ENCODE data around the gene ECSCR.

DNA sequence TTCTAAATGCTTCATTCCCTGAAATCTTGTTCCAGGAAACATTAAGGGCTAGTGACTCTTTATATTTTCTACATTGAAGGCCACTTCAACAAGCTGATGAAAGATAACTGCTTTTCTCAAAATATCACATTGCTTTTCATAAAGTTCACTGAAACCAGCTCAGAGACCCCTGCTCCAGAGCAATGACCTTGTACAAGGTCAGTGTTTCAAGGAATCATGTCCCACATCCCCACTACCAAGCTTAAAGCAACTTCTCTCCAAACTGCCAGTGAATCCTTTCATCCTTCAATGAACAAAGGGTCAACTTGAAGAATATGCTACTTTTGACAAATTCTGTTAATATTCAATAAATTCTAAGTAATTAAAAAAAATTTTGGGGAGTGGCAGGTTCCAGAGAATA, 46.7 kb downstream of the ECSCR start:
- no peak for TF ChIP-seq POLR2AphosphoS5 (IDR thresholded peaks at IDR 0.05; ENCODE audit: low read length)
- TF ChIP-seq, protein P1, sequence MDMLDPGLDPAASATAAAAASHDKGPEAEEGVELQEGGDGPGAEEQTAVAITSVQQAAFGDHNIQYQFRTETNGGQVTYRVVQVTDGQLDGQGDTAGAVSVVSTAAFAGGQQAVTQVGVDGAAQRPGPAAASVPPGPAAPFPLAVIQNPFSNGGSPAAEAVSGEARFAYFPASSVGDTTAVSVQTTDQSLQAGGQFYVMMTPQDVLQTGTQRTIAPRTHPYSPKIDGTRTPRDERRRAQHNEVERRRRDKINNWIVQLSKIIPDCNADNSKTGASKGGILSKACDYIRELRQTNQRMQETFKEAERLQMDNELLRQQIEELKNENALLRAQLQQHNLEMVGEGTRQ (IDR thresholded peaks at IDR 0.05; ENCODE audit: borderline replicate concordance, low read depth, low read length): no peak
- TF ChIP-seq SUZ12 (IDR thresholded peaks at IDR 0.05; ENCODE audit: unreplicated experiment): no peak
- TF ChIP-seq, protein P2, sequence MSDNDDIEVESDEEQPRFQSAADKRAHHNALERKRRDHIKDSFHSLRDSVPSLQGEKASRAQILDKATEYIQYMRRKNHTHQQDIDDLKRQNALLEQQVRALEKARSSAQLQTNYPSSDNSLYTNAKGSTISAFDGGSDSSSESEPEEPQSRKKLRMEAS (IDR thresholded peaks at IDR 0.05; ENCODE audit: low read depth, low read length): no peak
- no peak for TF ChIP-seq SRF (IDR thresholded peaks at IDR 0.05; ENCODE audit: low read depth in 2 of 2, low read length in 2 of 2)

Measured in GM12878 (cell line).